WTC11 (cell line): Measurements from ENCODE around the gene HDAC1.

ENCODE experiments used
- MXD4 ChIP-seq: fragments of 250-450 bp; sonication (Bioruptor Pico); IDR thresholded peaks from 2 replicates; pipeline ENCODE4 v1.8.0; 2021; ENCODE audit warnings: mild to moderate bottlenecking, moderate library complexity, borderline replicate concordance
- TF ChIP-seq, protein P1 (sequence below): sonication (generic); formaldehyde crosslinking; conservative IDR thresholded peaks from 2 replicates; pipeline ENCODE4 v1.8.1; 2022; ENCODE audit warnings: mild to moderate bottlenecking, missing genetic modification reagents
- TF ChIP-seq, protein P2 (sequence below): sonication (generic); formaldehyde crosslinking; IDR thresholded peaks from 2 replicates; pipeline ENCODE4 v1.8.0; 2022; ENCODE audit warnings: missing genetic modification reagents

DNA sequence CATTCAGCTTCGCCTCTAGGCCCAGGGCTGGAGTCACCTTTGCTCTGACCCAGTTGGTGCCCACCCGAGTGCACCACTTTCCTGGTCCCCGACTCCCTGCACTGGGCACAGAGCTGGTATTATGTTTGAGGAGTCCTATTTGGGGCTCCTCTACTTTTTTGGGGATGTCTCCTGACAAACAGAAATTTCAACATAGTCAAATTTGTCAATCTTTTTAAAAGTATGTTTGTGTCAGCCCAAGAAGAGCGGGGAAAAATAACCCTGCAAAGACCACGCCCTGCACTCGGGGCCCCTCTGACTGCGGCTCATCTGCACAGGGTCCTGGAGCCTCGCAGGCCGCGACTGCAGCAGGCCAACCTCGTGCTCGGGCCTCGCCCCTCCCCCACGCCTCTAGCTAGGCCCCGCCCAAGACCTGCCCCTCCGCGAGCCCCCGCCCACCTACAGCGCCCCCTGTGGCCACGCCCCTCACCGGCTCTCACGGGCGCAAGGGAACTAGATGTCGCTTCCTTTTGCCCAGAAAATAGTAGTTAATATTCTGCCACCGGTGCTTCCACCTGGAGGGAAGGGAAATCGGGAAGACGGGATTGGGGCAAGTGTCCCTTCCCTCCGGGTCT lies 59.0 kb downstream of the HDAC1 start:
- TF ChIP-seq, protein P1, sequence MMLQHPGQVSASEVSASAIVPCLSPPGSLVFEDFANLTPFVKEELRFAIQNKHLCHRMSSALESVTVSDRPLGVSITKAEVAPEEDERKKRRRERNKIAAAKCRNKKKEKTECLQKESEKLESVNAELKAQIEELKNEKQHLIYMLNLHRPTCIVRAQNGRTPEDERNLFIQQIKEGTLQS (CRISPR knock-in tag): peak; percentile 61; the same call in 1 of the 2 replicates
- TF ChIP-seq MXD4: no peak
- TF ChIP-seq, protein P2, sequence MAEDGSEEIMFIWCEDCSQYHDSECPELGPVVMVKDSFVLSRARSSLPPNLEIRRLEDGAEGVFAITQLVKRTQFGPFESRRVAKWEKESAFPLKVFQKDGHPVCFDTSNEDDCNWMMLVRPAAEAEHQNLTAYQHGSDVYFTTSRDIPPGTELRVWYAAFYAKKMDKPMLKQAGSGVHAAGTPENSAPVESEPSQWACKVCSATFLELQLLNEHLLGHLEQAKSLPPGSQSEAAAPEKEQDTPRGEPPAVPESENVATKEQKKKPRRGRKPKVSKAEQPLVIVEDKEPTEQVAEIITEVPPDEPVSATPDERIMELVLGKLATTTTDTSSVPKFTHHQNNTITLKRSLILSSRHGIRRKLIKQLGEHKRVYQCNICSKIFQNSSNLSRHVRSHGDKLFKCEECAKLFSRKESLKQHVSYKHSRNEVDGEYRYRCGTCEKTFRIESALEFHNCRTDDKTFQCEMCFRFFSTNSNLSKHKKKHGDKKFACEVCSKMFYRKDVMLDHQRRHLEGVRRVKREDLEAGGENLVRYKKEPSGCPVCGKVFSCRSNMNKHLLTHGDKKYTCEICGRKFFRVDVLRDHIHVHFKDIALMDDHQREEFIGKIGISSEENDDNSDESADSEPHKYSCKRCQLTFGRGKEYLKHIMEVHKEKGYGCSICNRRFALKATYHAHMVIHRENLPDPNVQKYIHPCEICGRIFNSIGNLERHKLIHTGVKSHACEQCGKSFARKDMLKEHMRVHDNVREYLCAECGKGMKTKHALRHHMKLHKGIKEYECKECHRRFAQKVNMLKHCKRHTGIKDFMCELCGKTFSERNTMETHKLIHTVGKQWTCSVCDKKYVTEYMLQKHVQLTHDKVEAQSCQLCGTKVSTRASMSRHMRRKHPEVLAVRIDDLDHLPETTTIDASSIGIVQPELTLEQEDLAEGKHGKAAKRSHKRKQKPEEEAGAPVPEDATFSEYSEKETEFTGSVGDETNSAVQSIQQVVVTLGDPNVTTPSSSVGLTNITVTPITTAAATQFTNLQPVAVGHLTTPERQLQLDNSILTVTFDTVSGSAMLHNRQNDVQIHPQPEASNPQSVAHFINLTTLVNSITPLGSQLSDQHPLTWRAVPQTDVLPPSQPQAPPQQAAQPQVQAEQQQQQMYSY (CRISPR knock-in tag): no peak
